Gastrocnemius medialis (tissue), 4 donors: ENCODE results near the gene FASTK. TPM values are rescaled to one million over a fixed set of nuclear protein-coding genes. Genes with fewer than 3 reads are reported as not detected.

ENCODE experiments used
- ATAC-seq, 2 donors: fragments of 150-250 bp; one replicate each; pipeline ENCODE4 v1.9.1; 2016
- DNase-seq, 2 donors: peaks; one replicate each; pipeline ENCODE4 v3.0.0-alpha.2; 2019
- H3K27ac ChIP-seq, 4 donors: fragments of 200-600 bp; sonication (generic); 1 replicate in 1 of 4; 2 replicates in 3 of 4; pipeline ENCODE4 v1.5.1; 2016 to 2018; ENCODE audit warnings: mild to moderate bottlenecking in 2 of 4, moderate library complexity in 1 of 4
- H3K27me3 ChIP-seq, 3 donors: fragments of 200-600 bp; sonication (generic) in 2 of 3; 1 replicate in 1 of 3; 2 replicates in 2 of 3; pipeline versions ENCODE4 v1.5.1 to v1.6.0; 2016 to 2019; ENCODE audit warnings: mild to moderate bottlenecking in 1 of 3, moderate library complexity in 1 of 3
- H3K36me3 ChIP-seq, 2 donors: fragments of 200-600 bp; sonication (generic) in 1 of 2; one replicate each; pipeline ENCODE4 v1.5.1; 2017 to 2018
- H3K4me1 ChIP-seq, 2 donors: fragments of 200-600 bp; sonication (generic) in 1 of 2; one replicate each; pipeline ENCODE4 v1.5.1; 2016 to 2017; ENCODE audit warnings: mild to moderate bottlenecking in 2 of 2
- H3K4me3 ChIP-seq, 4 donors: fragments of 200-600 bp; sonication (generic) in 3 of 4; 1 replicate in 1 of 4; 2 replicates in 3 of 4; pipeline ENCODE4 v1.5.1; 2016 to 2019; ENCODE audit warnings: mild to moderate bottlenecking in 2 of 4
- H3K9me3 ChIP-seq, 3 donors: fragments of 200-600 bp; sonication (generic) in 2 of 3; 1 replicate in 1 of 3; 2 replicates in 2 of 3; pipeline ENCODE4 v1.5.1; 2016 to 2019
- CTCF ChIP-seq, 5 experiments: fragments of 450-650 bp in 3 of 5; fragments of 200-600 bp in 2 of 5; sonication (generic) in 2 of 5; IDR thresholded peaks in 4 of 5; conservative IDR thresholded peaks in 1 of 5; 1 replicate in 4 of 5; 2 replicates in 1 of 5; pipeline ENCODE4 v1.5.1; 2016 to 2019; ENCODE audit warnings: antibody characterized with exemption in 5 of 5, mild to moderate bottlenecking in 3 of 5, moderate library complexity in 3 of 5
- POLR2A ChIP-seq, 2 donors: fragments of 450-650 bp; IDR thresholded peaks; one replicate each; pipeline ENCODE4 v1.6.1; 2017; ENCODE audit warnings: antibody characterized with exemption in 2 of 2, mild to moderate bottlenecking in 2 of 2, moderate library complexity in 2 of 2
- in situ Hi-C, 4 donors: fragments of 200-750 bp; cut with MboI; loops; one replicate each; pipeline versions ENCODE4 v1.15.0 to v1.8.0; 2017; ENCODE audit warnings: low sequenced_read_pairs in 4 of 4
- intact Hi-C: fragments of 100-400 bp; cut with DNase I; formaldehyde crosslinking; loops from one replicate; pipeline ENCODE4 v1.15.1; 2023; ENCODE audit warnings: low total_unique reads
- total RNA-seq, 4 donors: library from RNA; depleted of rRNA; stranded (reverse); fragments of >200 nt; gene quantifications; one replicate each; pipeline versions ENCODE4 v1.1.0 to v1.2.3, GENCODE V29; 2016

Gene FASTK
- total RNA-seq, 4 donors from 2014 or later: 108 to 181 (median 141) TPM

- ATAC-seq (no peak), DNase-seq (no peak)
- intact Hi-C loops (no loop called here), in situ Hi-C loops (no loop called here)
- TF ChIP-seq POLR2A (IDR thresholded peaks at IDR 0.05): no peak
- no peak for TF ChIP-seq CTCF (IDR thresholded peaks at IDR 0.05 in 4 of 5, conservative IDR thresholded peaks at IDR 0.05 in 1 of 5)
- Histone ChIP-seq H3K27me3 (no peaks in the 10 kb centered on the region), H3K4me3 (no peak overlapping the region), H3K36me3 (peaks cover 0 to 55% of the 10 kb centered on the region in 2 donors), H3K27ac (no peak overlapping the region), H3K4me1 (peaks cover 6 to 11% of the 10 kb centered on the region in 2 donors), H3K9me3 (no peaks in the 10 kb centered on the region)
These were observed 6.6 kb downstream of the FASTK start for GRCh38 chr7:151073990-151074389.

- Histone ChIP-seq H3K27ac (no peak overlapping the region), H3K4me3 (no peak overlapping the region), H3K27me3 (no peaks in the 10 kb centered on the region), H3K36me3 (peaks cover 0 to 74% of the 10 kb centered on the region in 2 donors), H3K9me3 (no peaks in the 10 kb centered on the region), H3K4me1 (no peaks in the 10 kb centered on the region)
- intact Hi-C loops (no loop called here), in situ Hi-C loops (no loop called here)
- DNase-seq (no peak), ATAC-seq (no peak)
- TF ChIP-seq CTCF (IDR thresholded peaks at IDR 0.05 in 4 of 5, conservative IDR thresholded peaks at IDR 0.05 in 1 of 5): no peak
- no peak for TF ChIP-seq POLR2A (IDR thresholded peaks at IDR 0.05)
These were observed 9.4 kb downstream of the FASTK start for GRCh38 chr7:151071032-151071866.

GRCh38 chr7:151070574-151070960 lies 10.0 kb downstream of the FASTK start:
- Histone ChIP-seq H3K27me3 (no peaks in the 10 kb centered on the region), H3K36me3 (peaks cover 0 to 81% of the 10 kb centered on the region in 2 donors), H3K27ac (no peak overlapping the region), H3K9me3 (no peaks in the 10 kb centered on the region), H3K4me1 (no peaks in the 10 kb centered on the region), H3K4me3 (no peak overlapping the region)
- DNase-seq (no peak), ATAC-seq (no peak)
- intact Hi-C loops: no loop called here
- in situ Hi-C loops: no loop called here
- no peak for TF ChIP-seq CTCF (IDR thresholded peaks at IDR 0.05 in 4 of 5, conservative IDR thresholded peaks at IDR 0.05 in 1 of 5)
- no peak for TF ChIP-seq POLR2A (IDR thresholded peaks at IDR 0.05)

- TF ChIP-seq POLR2A (IDR thresholded peaks at IDR 0.05) (no peak), CTCF (IDR thresholded peaks at IDR 0.05 in 4 of 5, conservative IDR thresholded peaks at IDR 0.05 in 1 of 5) (no peak)
- H3K9me3 ChIP-seq: no peaks in the 10 kb centered on the region
- intact Hi-C loops: no loop called here
- no peaks in the 10 kb centered on the region for H3K4me1 ChIP-seq
- no peak overlapping the region for H3K4me3 ChIP-seq
- H3K27ac ChIP-seq: no peak overlapping the region
- H3K27me3 ChIP-seq: no peaks in the 10 kb centered on the region
- H3K36me3 ChIP-seq: peaks cover 0 to 83% of the 10 kb centered on the region in 2 donors
- no peak for ATAC-seq
- no peak for DNase-seq
- in situ Hi-C loops: no loop called here
These were observed 10.6 kb downstream of the FASTK start for GRCh38 chr7:151069841-151070573.
